Suppressor macrophage treated with lipopolysaccharide for 1 hour (primary cell): ENCODE measurements around the gene MGAT5.

Source experiments
- DNase-seq, 3 donors: peaks; one replicate each; pipeline ENCODE4 v3.0.0-alpha.2; 2020 to 2022

MGAT5 gene

DNA sequence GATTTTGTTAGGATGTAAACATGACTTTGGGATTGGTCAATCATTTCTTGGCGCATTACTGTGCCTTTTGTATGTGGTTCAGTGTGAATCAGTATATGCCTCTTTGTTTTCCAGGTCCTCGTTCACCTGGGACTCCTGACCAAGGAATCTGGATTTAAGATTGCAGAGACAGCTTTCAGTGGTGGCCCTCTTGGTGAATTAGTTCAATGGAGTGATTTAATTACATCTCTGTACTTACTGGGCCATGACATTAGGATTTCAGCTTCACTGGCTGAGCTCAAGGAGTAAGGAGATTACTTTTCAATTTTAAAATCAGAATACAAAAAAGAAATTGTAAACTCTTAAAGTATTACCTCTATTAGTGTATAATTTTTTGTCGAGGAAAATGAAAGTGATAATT is 87.6 kb downstream of the MGAT5 start:
- no peak for DNase-seq

DNA sequence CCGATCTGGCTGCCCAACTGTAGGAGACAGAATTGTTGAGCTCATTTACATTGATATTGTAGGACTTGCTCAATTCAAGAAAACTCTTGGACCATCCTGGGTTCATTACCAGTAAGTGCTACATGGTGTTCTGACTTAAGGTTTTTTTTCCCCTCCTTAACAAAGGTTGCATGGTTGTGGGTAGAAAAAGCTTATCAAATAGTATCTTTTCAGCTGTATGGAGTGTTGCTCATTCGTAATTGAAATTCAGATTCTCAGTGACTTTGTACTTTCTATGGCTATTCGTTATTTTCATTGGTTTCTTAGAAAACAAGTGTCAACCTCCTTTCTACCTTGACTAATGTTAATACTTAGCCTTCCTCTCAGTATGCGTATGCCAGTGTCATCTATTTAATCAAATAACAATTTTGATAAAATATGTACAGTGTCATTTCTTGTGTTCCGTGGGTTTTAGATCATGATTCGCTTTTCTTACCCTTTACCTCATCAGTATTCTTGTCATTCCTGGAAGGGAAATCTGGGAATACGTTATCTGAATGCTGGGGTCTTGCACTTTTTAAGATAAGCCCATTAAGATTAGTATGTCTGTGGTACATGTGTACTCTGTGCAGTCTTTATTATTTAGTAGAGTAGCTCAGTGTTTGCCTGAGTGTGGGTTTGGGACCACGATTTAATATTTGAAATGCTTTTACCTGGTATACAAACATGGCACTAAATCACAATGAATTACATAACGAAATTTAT is 91.3 kb downstream of the MGAT5 start:
- DNase-seq = no peak

DNA sequence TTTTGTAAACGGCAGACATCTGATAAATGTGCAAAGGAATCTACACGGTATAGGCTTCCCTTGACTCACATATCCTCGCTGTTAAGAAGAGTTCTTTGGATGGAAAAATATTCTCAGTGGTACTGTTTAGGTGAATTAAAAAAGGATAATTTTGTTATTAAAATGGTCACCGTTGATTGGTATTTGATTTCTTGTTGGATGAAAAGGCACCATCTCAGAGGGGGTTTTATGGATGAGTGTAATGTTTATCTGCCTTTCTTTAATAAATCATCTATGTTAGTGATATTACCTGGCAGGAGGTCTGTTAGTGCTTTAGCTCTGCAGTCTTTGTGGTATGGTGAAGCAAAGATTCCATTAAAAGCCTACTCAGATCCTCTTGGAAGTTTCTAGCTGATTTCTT is 92.3 kb downstream of the MGAT5 start:
- no peak for DNase-seq

DNA sequence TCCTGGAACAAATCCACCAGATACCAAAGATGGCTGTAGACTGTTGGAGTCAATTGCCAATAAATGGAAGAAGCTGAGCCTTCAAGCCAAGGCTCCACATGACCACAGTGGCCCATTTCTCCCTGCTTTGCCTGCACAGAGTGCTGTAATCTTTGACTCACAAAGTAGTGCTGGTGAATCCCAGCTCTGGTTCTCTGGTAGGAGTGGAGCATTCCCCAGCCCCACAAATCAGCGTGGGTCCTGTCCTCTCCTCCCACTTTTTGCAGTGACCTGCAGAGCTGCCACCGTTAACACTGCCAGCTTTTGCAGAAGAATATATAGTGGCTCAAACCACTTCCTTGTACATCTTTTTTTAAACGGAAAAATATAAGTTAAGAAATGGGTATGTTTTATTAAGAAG is 93.9 kb downstream of the MGAT5 start:
- DNase-seq = no peak

DNA sequence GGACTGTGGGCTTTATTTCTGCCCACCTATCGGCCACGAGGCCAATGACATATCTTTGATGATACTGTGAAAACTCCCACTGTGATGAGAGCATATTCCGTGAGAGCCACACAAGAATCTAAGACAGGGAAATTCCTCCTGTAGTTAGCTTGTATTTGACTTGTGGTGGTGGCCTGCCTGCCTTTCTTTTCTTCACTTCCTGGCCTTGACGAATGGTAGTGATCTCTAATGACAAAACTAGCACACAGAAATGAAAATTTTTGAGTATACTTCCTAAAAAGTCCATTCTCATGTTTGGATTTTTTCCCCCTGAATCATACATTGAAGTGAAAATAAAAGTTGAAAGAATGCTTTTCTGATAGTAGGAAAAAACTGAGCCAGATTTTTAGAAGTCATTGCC is 94.4 kb downstream of the MGAT5 start:
- DNase-seq = peak; percentile 11 to 52 (median 22)

DNA sequence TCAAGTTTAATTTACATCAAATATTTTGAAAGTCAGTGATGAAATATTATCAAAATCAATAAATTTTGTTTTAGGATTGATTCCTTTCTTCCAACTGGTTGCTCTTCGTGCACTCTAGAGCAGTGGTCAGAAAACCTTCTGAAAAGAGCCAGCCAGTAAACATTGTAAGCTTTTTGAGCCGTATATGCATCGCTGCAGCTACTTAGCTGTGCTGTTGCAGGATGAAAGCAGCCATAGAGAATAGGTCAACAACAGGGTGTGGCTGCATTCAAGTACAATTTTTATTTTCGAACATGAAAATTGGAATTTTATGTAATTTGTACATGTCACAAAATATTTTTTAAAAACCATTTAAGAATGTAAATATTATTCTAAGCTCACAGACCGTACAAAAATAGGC is 94.9 kb downstream of the MGAT5 start:
- DNase-seq = no peak

DNA sequence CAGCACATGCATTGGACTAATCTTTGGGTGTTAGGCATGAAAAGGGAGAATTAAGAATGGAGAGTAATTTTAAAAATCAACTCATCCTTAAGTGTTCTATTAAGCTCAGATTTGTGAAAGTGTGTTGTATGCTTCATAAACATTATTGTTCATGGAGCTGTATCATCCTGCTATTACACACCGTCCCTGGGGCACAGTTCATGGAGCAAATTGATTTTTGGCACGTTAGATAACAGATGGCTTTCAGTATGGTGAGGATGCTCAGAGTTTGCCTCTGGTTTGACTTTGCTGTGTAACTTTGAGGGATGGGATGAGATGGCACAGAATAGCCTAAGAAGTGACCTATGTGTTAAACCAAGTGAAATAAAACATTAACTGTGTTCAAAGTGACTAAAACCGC is 97.1 kb downstream of the MGAT5 start:
- DNase-seq = no peak

DNA sequence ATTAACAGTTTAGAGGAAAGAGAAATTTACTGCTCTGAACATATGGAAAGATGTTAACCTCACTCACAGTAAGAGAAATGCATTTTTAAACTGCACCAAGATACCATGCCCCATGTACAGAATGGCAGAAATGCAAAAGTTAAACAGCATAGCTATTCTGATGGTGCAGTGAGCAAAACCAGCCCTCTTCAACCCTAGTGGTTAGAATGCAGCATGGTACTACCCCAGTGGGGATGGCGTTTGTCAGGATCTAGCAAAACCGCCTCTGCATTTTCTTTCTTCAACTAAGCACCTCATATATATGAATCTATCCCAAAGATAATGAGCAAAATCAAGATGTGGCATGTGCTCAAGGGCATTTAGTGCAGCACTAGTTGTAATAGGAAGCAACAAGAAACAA is 98.0 kb downstream of the MGAT5 start:
- DNase-seq = no peak

DNA sequence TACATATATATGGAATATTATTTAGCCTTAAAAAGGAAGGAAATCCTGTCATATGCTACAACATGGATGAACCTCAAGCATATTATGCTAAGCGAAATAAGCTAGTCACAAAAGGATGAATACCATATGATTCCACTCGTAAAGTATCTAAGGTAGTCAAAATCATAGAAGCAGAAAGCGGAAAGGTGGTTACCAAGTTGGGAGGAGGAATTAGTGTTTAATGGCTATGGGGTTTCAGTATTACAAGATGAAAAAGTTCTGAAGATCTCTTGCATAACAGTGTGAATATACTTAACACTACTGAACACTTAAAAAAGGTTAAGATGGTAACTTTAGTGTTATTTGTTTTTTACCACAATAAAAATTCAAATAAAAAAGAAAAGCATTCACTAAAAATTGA is 99.0 kb downstream of the MGAT5 start:
- DNase-seq = no peak

DNA sequence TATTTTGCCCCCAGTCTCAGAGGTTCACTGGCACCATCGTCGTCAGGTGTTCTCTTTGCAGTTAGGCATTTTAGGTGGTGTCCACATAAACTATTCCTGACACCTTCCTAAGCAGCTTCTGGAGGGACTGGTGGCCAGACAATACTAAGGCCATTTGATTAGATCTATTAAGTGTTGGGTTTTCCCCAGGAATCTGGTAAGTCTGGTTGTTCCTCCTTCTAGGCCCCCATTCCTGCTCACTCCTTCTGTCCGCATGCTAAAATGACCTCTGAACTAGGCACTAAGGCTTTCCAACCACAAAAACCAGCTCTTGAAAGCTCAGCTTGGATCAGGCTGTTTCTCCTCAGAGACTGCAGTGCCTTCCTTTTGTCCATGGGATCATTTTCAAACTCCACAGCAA is 100.7 kb downstream of the MGAT5 start:
- DNase-seq = no peak

DNA sequence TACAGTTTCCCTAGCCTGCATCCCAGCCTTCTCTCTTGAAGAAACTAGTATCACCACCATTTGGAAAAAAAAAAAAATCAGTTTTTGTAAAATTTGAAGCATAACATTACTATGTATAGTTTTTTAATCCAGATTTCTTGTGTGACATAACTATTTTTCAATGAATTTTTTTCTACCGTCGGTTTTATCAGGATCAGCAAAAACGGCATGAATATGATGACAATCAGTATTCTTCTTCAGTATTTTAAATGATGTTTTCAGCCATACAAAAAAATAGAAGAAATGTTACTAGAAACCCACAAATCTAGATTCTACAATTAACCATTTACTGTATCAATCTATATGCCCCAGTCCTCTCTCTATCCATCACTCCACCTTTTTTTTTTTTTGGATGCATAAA is 103.9 kb downstream of the MGAT5 start:
- no peak for DNase-seq

DNA sequence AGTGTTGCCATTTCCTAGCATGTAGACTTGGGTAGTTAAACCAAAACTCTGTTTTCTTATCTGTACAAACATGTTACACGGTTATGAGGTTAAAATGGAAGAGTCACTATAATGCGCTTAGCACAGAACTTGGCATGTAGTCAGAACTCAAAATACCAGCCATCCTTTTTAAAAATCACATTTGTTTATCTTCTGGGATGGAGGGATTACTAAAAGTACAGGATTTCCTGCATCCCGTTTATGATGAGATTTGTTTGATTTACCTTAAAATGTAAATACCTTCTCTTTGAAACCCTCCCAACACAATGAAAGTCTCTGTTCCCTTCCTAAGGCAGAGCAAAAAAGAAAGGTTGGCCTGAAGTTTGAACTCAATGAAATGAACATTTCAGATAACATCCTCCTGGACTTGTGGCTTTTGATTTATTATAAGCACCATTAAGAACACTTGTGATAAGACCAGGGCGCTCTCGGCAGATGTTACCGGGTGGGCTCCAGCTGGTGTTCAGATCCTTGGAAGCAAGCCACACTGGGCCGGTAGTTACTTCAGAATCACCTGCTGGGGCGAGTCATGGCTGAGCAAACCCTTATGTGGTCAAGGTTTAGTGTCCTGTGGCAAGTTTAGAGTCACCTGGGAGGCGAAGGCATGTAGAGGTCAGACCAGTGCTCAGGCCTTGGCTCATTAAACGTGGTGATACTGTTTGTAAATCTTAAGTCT is 105.7 kb downstream of the MGAT5 start:
- no peak for DNase-seq

DNA sequence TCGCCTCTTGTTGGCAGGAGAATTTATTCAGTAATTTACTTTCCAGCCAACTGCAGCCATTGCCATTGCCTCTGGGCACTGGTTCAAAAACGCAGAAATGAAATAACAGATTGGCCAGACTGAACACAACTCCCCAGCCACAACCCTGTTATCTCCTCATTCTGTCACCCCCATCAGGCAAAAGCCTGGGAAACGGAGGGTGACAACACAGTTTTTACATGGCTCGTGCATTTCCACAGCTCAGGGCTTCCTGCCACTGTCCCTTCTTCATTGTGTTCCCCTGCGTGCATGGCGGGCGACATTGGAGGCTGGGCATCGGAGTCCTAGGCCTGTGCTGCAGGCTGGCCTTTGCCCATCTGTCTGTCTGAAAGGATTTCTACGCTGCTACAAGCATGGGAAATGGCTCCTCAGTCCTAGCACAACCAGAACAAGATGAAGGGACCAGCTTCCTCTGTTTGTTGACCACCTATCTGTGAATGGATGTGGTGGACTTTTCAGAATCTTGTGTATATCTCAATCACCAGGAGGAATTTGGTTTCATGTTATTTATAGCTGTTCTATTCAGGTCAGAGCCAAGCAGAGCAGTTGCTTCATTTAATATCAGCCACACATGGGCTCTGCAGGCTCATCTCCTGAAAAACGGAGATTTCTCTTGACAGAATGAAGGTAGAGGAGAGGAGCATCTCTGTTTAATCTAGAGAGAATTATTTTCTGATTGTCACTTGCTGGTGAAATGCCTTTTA is 107.0 kb downstream of the MGAT5 start:
- DNase-seq = no peak

DNA sequence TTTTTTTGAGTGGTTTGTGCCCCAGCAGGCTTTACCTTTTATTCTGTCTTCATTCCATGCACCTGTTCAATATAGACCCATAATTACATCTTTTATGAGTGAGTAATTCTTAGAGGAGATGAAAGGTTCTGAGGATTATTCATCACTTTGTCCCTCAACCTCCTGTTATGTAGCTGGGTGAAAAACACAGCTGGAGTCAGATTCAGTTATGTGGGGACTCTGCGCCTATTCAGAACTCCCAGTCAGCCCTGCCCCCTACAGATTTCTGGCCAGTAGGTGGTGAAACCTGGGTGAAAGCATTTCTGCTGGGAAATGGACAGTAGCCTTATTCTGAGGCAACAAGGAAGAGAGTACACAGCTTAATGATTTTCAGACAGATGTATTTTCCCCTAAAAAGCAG is 107.8 kb downstream of the MGAT5 start:
- DNase-seq = no peak

DNA sequence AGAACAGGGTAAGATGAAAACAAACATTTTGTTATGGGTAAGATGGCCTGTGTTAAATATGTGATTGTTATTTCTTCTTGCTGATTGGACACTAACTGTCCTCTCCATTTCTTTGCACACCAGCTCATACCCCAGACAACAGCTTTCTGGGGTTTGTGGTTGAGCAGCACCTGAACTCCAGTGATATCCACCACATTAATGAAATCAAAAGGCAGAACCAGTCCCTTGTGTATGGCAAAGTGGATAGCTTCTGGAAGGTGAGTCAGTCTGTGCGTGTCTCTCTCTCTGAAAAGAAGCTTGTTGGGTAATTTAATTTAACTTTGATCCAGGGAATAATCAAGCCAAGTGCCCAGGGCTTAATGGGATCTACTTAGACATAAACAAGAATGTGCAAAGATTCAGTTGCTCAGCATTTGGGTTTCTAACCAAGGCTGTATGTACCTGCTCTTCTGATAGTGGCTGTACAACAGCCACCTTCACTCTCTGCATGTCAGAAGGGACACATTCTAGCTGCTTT is 108.3 kb downstream of the MGAT5 start:
- no peak for DNase-seq

DNA sequence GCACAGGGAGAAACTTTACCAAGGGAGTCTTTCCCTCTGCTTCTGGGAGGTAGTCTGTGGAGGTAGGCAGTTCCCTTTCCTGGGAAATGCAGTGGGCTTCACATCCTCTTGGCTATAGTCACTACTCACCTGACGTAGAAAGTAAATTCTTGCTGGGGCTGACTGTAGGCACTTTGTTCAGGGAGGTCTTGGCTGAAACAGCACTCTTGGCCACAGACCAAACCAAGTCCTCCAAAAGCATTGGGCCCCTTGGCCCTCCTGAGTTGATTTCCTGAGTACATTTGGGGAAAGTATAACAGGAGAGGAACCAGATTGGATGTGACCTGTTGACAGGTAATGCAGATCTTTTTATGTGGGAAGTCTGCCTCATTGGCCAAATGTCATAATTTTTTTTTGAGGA is 108.9 kb downstream of the MGAT5 start:
- DNase-seq = no peak

DNA sequence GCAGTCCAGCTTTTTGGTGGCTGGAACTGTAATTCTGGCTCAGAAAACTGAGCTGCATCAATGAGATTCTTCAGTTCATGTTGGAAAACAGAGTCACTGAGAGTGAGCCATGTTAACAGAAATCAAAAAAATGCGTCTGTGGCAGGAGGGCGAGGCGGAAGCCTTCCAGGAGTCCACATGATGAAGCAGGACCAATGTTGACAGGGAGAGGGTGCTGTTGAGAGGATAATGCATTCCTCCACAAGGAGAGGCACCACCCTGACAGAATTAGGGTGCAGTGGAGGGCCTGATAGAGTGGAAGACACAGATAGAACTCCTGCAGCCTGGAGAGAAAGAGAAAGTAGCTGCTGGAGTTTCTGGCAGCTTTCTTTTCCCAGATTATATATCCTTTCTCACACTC is 111.5 kb downstream of the MGAT5 start:
- no peak for DNase-seq

DNA sequence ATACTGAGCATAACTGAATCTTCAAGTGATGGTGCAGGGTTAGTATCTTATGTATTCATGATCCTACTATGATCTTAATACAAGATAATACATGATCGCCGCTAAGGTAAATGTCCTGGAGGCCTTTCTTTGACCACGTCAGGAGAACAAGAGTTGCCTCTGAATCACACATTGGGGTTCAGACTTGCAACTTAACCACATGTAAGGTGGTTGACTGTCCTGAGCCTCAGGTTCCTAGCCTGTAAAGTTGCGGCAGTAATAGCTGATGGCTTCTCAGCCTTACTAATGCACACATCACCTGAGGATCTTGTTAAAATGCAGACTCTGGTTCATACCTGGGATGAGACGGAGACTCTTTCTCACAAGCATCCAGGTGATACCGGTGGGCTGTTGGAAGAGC is 112.5 kb downstream of the MGAT5 start:
- no peak for DNase-seq

DNA sequence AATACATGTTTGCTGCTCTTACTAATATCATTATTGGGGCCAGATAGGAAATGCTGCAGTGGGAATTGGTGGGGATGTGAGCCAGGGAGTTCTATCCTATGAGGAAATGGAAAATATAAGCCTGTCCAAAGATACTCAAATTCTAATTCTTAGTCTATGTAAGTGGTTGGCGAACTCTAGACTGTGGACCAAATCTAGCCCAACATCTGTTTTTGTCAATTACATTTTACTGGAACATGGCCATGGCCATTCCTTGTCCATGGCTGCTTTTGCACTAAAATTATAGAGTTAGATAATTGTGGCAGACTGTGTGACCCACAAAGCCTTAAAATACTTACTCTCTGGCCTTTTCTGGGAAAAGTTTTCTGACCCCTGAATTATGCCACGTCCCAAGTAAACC is 113.3 kb downstream of the MGAT5 start:
- DNase-seq = no peak

DNA sequence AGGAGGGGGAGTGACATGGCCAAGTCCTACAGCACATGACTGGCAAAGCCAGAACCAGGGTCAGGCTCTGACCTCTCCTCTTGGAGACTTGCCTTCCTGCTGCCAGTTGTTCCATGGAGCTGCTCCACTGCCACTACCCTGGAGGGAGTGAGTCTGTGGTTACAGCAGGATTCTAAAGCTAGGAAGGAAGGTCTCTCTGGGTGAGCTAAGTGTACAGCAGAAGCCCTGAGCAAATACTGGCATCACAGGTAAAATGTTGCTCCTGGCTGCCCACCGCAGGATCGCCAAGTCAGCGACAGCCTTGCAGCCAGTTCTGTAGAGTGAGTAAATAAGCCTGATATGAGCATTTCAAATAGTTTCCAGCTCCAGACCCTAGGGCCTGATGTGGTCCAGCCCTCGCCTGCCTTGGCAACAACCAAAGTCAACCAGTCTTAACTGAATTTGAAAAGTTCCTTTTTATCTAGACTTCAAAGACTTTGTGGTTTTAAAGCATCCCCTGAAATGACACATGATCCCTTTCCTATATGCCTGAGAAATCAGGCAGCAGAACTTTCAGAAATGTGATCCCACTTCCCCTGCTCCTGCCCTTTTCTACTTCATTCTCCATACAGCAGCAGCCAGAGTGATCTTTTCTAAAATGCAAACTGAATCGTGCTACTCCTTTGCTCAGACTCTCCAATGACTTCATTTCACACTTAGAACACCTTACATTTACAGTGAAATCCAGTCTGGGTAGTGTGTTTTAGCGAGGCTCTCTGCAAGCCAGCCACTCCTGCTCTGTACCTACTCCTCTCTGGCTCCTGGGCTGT is 114.3 kb downstream of the MGAT5 start:
- DNase-seq = no peak

DNA sequence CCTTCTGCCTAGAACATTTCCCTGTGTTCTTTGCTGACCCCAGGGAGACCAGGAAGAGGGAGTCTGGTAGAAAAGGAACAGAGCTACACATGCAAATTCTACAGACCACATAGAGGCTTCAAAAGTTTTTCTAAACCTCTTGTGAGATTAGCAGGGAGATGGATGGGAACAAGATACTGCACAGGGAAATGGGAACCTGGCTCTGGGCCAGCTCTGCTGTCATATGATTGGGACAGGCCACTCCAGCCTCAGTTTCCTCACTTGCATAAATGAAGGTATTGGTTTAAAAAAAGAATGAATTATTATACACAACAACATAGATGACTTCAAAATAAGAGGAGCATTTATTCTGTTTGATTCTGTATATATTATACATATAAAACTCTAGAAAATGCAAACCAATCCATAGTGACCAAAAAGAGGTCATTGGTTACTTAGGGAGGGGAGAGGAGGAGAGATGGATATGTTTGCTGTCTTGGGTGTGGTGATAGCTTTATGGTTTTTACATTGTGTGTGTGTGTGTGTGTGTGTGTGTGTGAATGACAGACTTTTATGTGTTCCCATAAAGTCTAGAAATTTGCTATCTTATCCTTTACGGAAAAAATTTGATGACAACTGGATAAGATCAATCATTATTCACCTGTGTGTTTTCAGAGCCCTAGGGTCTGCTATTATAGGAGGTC is 115.5 kb downstream of the MGAT5 start:
- DNase-seq = no peak
